PFSK-1 (cell line): Measurements from ENCODE around the gene PTPN12.

Experiments used
- FOXP2 ChIP-seq: optimal IDR thresholded peaks from 2 replicates; pipeline ENCODE3; 2011; ENCODE audit warnings: borderline replicate concordance, control low read depth, inconsistent platforms; ENCODE audit not compliant: insufficient read depth; ENCODE audit errors: extremely low read length, extremely low read depth
- POLR2AphosphoS5 ChIP-seq: IDR thresholded peaks from 2 replicates; pipeline ENCODE4 v1.6.1; 2012; ENCODE audit warnings: low read depth, mild to moderate bottlenecking, control low read depth, low read length, moderate library complexity
- SIN3A ChIP-seq: IDR thresholded peaks from 2 replicates; pipeline ENCODE4 v1.6.1; 2012; ENCODE audit warnings: mild to moderate bottlenecking, low read length, moderate library complexity, borderline replicate concordance; ENCODE audit not compliant: insufficient read depth
- TAF1 ChIP-seq: IDR thresholded peaks from 2 replicates; pipeline ENCODE4 v1.6.1; 2012; ENCODE audit warnings: low read length, control low read depth, borderline replicate concordance; ENCODE audit not compliant: insufficient read depth
- TF ChIP-seq, protein P1 (sequence below), 2 experiments: IDR thresholded peaks; 2 replicates each; pipeline versions ENCODE4 v1.6.1 to v1.8.0; 2011 to 2012; ENCODE audit warnings: low read depth in 2 of 2, low read length in 2 of 2, control low read depth in 1 of 2, inconsistent platforms in 1 of 2, mild to moderate bottlenecking in 1 of 2, moderate library complexity in 1 of 2; ENCODE audit not compliant: insufficient read depth in 1 of 2

Gene PTPN12

DNA sequence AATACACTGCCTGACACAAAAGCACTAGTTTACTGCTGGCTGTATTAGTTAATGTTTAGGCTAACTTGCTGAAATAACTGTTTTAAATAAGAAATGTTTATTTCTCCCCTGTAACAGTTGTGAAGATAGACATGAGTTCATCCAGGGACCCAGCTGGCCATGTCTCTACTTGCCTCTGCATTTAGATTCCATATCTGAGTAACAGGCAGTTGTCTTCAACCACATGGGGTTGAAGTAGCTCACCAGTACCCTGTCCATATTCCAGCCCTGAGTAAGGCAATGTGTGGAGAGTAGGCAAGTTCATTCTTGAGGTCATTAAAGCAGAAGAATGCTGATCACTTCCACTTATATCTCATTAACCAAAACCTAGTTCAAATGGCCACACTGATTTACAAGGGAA is 128.1 kb downstream of the PTPN12 start:
- TF ChIP-seq SIN3A (no peak), FOXP2 (no peak), POLR2AphosphoS5 (no peak)
- TF ChIP-seq, protein P1, sequence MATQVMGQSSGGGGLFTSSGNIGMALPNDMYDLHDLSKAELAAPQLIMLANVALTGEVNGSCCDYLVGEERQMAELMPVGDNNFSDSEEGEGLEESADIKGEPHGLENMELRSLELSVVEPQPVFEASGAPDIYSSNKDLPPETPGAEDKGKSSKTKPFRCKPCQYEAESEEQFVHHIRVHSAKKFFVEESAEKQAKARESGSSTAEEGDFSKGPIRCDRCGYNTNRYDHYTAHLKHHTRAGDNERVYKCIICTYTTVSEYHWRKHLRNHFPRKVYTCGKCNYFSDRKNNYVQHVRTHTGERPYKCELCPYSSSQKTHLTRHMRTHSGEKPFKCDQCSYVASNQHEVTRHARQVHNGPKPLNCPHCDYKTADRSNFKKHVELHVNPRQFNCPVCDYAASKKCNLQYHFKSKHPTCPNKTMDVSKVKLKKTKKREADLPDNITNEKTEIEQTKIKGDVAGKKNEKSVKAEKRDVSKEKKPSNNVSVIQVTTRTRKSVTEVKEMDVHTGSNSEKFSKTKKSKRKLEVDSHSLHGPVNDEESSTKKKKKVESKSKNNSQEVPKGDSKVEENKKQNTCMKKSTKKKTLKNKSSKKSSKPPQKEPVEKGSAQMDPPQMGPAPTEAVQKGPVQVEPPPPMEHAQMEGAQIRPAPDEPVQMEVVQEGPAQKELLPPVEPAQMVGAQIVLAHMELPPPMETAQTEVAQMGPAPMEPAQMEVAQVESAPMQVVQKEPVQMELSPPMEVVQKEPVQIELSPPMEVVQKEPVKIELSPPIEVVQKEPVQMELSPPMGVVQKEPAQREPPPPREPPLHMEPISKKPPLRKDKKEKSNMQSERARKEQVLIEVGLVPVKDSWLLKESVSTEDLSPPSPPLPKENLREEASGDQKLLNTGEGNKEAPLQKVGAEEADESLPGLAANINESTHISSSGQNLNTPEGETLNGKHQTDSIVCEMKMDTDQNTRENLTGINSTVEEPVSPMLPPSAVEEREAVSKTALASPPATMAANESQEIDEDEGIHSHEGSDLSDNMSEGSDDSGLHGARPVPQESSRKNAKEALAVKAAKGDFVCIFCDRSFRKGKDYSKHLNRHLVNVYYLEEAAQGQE (IDR thresholded peaks at IDR 0.05; ENCODE audit: insufficient read depth in 1 of 2, low read depth in 2 of 2, low read length in 2 of 2): no peak

DNA sequence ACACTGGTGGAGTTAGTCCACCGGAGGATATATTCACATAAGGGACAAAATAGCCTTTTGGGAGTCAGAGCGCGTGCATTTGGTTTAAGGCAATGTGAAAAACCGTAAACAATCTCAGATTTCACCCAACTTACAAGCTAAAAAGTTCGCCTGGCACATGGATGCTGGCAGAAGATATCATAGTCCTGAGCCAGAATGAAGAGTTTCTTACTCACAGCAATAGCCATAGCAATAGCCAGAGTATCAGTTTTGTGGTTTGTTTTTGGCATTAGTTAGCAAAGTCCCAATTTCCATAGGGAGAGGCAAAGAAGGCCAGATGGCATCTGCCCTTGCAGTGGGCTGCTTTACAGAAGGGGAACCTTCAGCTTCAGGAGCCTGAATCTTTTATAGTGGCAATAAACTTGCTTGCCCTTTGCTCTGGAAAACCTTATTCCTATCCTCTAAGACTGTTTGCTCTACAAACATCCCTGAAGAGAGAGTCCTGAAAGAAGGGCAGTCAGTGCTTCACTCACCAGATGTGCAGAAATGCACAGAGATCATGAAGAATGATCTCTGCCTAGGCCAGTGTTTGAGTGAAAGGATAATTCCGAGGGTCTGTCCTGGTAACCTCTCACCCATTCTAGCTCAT is 130.5 kb downstream of the PTPN12 start:
- TF ChIP-seq, protein P1 (IDR thresholded peaks at IDR 0.05; ENCODE audit: insufficient read depth in 1 of 2, low read depth in 2 of 2, low read length in 2 of 2): no peak
- TF ChIP-seq FOXP2 (no peak), POLR2AphosphoS5 (no peak), TAF1 (no peak), SIN3A (no peak)

DNA sequence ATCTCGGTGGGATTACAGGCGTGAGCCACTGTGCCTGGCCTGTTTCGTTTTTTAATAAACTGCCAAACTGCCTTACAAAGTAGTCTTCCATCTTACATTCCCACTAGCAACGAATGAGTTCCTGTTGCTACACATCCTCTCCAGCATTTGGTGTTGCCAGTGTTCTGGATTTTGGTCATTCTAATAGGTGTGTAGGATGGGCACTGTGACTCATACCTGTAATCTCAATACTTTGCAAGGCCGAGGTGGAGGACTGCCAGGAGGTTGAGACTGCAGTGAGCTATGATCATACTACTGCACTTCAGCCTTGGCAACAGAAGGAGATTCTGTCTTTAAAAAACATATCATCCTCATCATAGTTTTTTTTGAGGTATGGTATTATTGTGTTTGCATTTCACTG is 137.8 kb downstream of the PTPN12 start:
- TF ChIP-seq, protein P1 (IDR thresholded peaks at IDR 0.05; ENCODE audit: insufficient read depth in 1 of 2, low read depth in 2 of 2, low read length in 2 of 2): no peak
- no peak for TF ChIP-seq POLR2AphosphoS5
- TF ChIP-seq FOXP2: no peak
- no peak for TF ChIP-seq TAF1
- TF ChIP-seq SIN3A: no peak

DNA sequence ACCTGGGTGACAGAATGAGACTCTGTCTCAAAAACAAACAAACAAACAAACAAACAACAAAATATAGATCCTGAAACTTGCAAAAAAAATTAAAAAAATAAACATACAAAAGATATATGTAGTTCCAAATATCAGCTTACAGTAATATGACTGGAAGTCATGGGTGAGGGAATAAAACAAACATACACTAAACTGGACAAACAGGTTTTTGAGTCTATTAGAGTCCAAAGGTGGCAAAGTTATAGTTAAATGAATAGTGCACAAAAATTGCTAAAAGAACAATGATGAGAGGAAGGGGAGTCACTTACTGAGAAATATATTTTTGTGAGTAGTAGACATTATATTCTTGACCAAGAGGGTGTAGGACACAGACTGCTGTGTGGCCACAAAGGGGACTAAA is 142.5 kb downstream of the PTPN12 start:
- TF ChIP-seq, protein P1 (IDR thresholded peaks at IDR 0.05; ENCODE audit: insufficient read depth in 1 of 2, low read depth in 2 of 2, low read length in 2 of 2): no peak
- TF ChIP-seq POLR2AphosphoS5 (no peak), FOXP2 (no peak), SIN3A (no peak), TAF1 (no peak)
